Astrocyte (in vitro differentiated cells and primary cell): ENCODE measurements around the gene CHST9.
"Not testable (repeated sequence)": the region's sequence is repeated elsewhere in the genome, so short reads cannot be mapped to it uniquely, and the experiment has no call there.

Experiments used
- CTCF ChIP-seq: IDR thresholded peaks from 2 replicates; pipeline ENCODE4 v1.5.1; 2011; ENCODE audit warnings: low read depth, mild to moderate bottlenecking, inconsistent platforms, low read length, moderate library complexity; ENCODE audit not compliant: insufficient read depth
- EZH2 ChIP-seq: IDR thresholded peaks from 2 replicates; pipeline ENCODE4 v1.6.1; 2012; ENCODE audit warnings: mild to moderate bottlenecking, low read length, inconsistent platforms; ENCODE audit not compliant: insufficient read depth

GRCh38 chr18:27149240-27149639 is 35.9 kb downstream of the CHST9 start:
- TF ChIP-seq CTCF, EZH2: not testable (repeated sequence)
